Measurements from ENCODE around the gene PDLIM1. TPM values are rescaled to one million over a fixed set of nuclear protein-coding genes. Genes with fewer than 3 reads are reported as not detected.
"Not testable (repeated sequence)": the region's sequence is repeated elsewhere in the genome, so short reads cannot be mapped to it uniquely, and the experiment has no call there.

Gene PDLIM1
- total RNA-seq, 1 experiment from 2014 or later, result 202 TPM

DNA sequence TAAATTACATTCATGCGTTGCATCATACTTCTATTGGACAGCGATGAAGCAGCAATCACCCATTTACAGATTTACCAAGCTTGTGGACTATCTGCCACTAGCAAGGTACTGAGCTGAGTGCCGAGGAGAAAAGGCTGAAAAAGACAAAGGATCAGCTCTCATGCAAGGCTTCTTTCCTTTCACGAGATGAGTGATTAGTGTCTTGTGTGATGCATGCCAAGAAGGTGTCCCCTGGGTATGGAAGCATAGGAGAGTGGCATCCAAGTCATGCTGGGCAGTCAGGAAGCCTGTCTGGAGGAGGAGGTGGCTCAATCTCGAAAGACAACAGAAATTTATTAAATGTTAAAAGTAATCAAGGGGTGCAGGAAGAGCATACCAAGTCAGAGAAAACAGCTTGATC, 55.9 kb downstream of the PDLIM1 start:
- ChIA-PET POLR2A (ENCODE audit: unreplicated experiment) (no interaction called here), CTCF (interaction anchor here (0.6 kb wide), 1 partner anchor 32 kb away, joined by 5 read pairs; no protein-coding TSS in a partner anchor)
- Histone ChIP-seq H2AFZ (no peak overlapping the region), H3K27me3 (ENCODE audit: insufficient read depth, low read depth) (no peaks in the 10 kb centered on the region), H3K4me2 (0 out of 2 replicates have a peak overlapping the region, but pooled peaks have one; percentile 12), H3K79me2 (ENCODE audit: low read depth) (no peaks in the 10 kb centered on the region), H3K9me2 (ENCODE audit: insufficient read depth) (no peaks in the 10 kb centered on the region), H3K9me3 (ENCODE audit: insufficient read depth, low read depth) (no peaks in the 10 kb centered on the region; the same call in 1 of the 2 replicates), H3K4me1 (replicated peaks; ENCODE audit: insufficient read depth) (peaks cover 47% of the 10 kb centered on the region), H4K20me1 (ENCODE audit: insufficient read depth) (no peaks in the 10 kb centered on the region), H3K27ac (peak overlapping the region; percentile 98), H3K4me3 (no peak overlapping the region), H3K36me3 (ENCODE audit: low read depth) (peaks cover 18% of the 10 kb centered on the region), H3F3A (ENCODE audit: insufficient read depth, low read depth) (peaks cover 40% of the 10 kb centered on the region)
- TF ChIP-seq EZH2 (IDR thresholded peaks at IDR 0.05; ENCODE audit: low read depth) (no peak), CTCF (conservative IDR thresholded peaks at IDR 0.05) (no peak)
- no peak for DNase-seq
- intact Hi-C loops (cut with micrococcal nuclease; ENCODE audit: unreplicated experiment), result no loop called here
- no TSS peak for BruUV-seq (replicated peaks)

DNA sequence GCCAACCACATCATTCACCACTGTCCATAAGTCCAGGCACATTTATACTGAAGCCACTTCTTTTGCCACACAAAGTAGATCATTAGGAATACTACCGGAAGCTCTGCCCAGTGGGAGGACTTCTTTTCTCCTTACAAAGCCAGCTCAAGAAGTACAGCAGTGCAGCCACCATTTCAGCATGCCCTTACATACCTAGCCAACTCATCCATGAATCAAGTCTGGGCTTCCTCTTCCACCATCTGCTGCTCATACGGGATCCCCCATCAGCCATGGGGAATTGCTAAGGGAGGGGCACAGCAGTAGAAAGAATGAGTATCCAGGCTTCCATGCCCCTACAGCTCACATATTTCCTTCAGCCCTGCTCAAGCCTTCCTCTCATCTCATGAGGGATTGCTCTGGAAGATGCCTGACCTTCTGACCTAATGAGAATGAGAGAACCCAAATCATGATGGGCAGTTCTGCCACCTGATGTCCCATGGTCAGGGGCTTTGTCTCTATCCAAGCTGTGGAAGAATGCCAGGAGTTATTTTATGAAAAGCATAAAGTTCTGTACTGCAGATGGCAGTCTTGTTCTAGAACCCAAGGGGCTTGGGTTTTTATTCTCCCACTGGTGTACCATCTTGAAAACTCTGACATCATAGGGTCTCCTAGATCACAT, 57.3 kb downstream of the PDLIM1 start:
- H3K36me3 ChIP-seq (ENCODE audit: low read depth), result peaks cover 18% of the 10 kb centered on the region
- H3K9me3 ChIP-seq (ENCODE audit: insufficient read depth, low read depth), result no peaks in the 10 kb centered on the region; the same call in 1 of the 2 replicates
- no peaks in the 10 kb centered on the region for H3K9me2 ChIP-seq (ENCODE audit: insufficient read depth)
- no peaks in the 10 kb centered on the region for H3K79me2 ChIP-seq (ENCODE audit: low read depth)
- no peak for TF ChIP-seq CTCF (conservative IDR thresholded peaks at IDR 0.05)
- no peak for TF ChIP-seq EZH2 (IDR thresholded peaks at IDR 0.05; ENCODE audit: low read depth)
- H4K20me1 ChIP-seq (ENCODE audit: insufficient read depth), result no peaks in the 10 kb centered on the region
- no peak for DNase-seq
- intact Hi-C loops (cut with micrococcal nuclease; ENCODE audit: unreplicated experiment), result no loop called here
- H2AFZ ChIP-seq, result no peak overlapping the region
- H3K27me3 ChIP-seq (ENCODE audit: insufficient read depth, low read depth), result no peaks in the 10 kb centered on the region
- H3K27ac ChIP-seq, result no peak overlapping the region
- POLR2A ChIA-PET (ENCODE audit: unreplicated experiment), result no interaction called here
- CTCF ChIA-PET, result no interaction called here
- no peak overlapping the region for H3K4me2 ChIP-seq
- H3F3A ChIP-seq (ENCODE audit: insufficient read depth, low read depth), result peaks cover 53% of the 10 kb centered on the region
- peaks cover 59% of the 10 kb centered on the region for H3K4me1 ChIP-seq (replicated peaks; ENCODE audit: insufficient read depth)
- BruUV-seq (replicated peaks), result no TSS peak
- H3K4me3 ChIP-seq, result no peak overlapping the region

GRCh38 chr10:95230677-95231586, 59.9 kb downstream of the PDLIM1 start:
- H3K9me3 ChIP-seq (ENCODE audit: insufficient read depth, low read depth); H4K20me1 ChIP-seq (ENCODE audit: insufficient read depth); H2AFZ ChIP-seq; BruUV-seq (replicated peaks); H3K9me2 ChIP-seq (ENCODE audit: insufficient read depth); POLR2A ChIA-PET (ENCODE audit: unreplicated experiment); intact Hi-C loops (cut with micrococcal nuclease; ENCODE audit: unreplicated experiment); H3K4me3 ChIP-seq; H3K27me3 ChIP-seq (ENCODE audit: insufficient read depth, low read depth); CTCF ChIA-PET; DNase-seq; H3K79me2 ChIP-seq (ENCODE audit: low read depth); H3K4me2 ChIP-seq: not testable (repeated sequence)
- peaks cover 47% of the 10 kb centered on the region for H3K4me1 ChIP-seq (replicated peaks; ENCODE audit: insufficient read depth)
- H3K27ac ChIP-seq, result peak overlapping the region; percentile 98
- peaks cover 18% of the 10 kb centered on the region for H3K36me3 ChIP-seq (ENCODE audit: low read depth)
- H3F3A ChIP-seq (ENCODE audit: insufficient read depth, low read depth), result peaks cover 48% of the 10 kb centered on the region
